Esophagus (tissue), 2 donors: Measurements from ENCODE around the gene UBD. TPM values are rescaled to one million over a fixed set of nuclear protein-coding genes. Genes with fewer than 3 reads are reported as not detected.

Experiments
- H3K27ac ChIP-seq, 2 donors: one replicate each; pipeline ENCODE4 v1.5.1; 2013; ENCODE audit warnings: low read depth in 2 of 2, mild to moderate bottlenecking in 2 of 2, inconsistent platforms in 1 of 2, low read length in 1 of 2, moderate library complexity in 1 of 2
- H3K27me3 ChIP-seq, 2 donors: one replicate each; pipeline ENCODE4 v1.6.1; 2013; ENCODE audit warnings: low read length in 2 of 2, control low read depth in 1 of 2, mild to moderate bottlenecking in 1 of 2; ENCODE audit not compliant: insufficient read depth in 2 of 2, control insufficient read depth in 1 of 2
- H3K36me3 ChIP-seq, 2 donors: one replicate each; pipeline ENCODE4 v1.6.1; 2013; ENCODE audit warnings: low read length in 1 of 2; ENCODE audit not compliant: control insufficient read depth in 2 of 2, insufficient read depth in 2 of 2
- H3K4me1 ChIP-seq, 2 donors: one replicate each; pipeline ENCODE4 v1.6.1; 2013; ENCODE audit warnings: low read length in 1 of 2; ENCODE audit not compliant: control insufficient read depth in 2 of 2, insufficient read depth in 2 of 2
- H3K4me3 ChIP-seq, 2 donors: one replicate each; pipeline ENCODE4 v1.5.1; 2013; ENCODE audit warnings: low read length in 2 of 2, mild to moderate bottlenecking in 2 of 2, low read depth in 1 of 2, moderate library complexity in 1 of 2
- H3K9me3 ChIP-seq, 2 donors: one replicate each; pipeline ENCODE4 v1.6.1; 2013; ENCODE audit warnings: mild to moderate bottlenecking in 2 of 2, low read depth in 1 of 2, low read length in 1 of 2, moderate library complexity in 1 of 2; ENCODE audit not compliant: control insufficient read depth in 2 of 2, insufficient read depth in 1 of 2
- WGBS, 2 donors: extraction: QIAGEN DNeasy Blood & Tissue Kit; methylation state at CpG; one replicate each; pipeline ENCODE4 v1.1.7; 2013; 5-methylcytosine and 5-hydroxymethylcytosine counted together
- polyA plus RNA-seq, 2 donors: library from polyadenylated mRNA; stranded (reverse); fragments of 200-250 nt; gene quantifications; one replicate each; pipeline ENCODE4 v1.2.3, GENCODE V29; 2013
- donor health status: healthy with polysubstance abuse.
- donor health status: Bipolar disorder and iron deficiency.

UBD gene
- polyA plus RNA-seq, 2 donors: 0.61 to 2.3 TPM

DNA sequence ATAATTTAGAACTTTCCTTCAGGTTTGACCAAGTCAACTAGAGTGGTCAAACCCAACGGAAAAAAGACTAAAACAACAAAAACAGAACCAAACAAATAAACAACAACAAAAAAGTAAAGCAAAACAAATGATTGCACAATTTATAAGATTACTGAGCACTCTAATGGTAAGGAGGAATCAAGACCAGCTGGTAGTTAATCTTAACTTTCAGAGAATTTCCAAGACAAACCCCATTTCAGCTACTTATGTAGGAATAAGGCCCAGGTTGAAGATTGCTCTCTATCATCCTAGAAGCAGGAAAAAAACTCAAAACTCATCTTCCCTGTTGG lies 34.3 kb downstream of the UBD start:
- Histone ChIP-seq H3K9me3 (no peaks in the 10 kb centered on the region), H3K4me3 (no peak overlapping the region), H3K27ac (no peak overlapping the region), H3K36me3 (no peaks in the 10 kb centered on the region), H3K4me1 (no peaks in the 10 kb centered on the region), H3K27me3 (no peaks in the 10 kb centered on the region)
- 0% methylated on average over 1 of the region's 1 CpG for WGBS, 2 donors

DNA sequence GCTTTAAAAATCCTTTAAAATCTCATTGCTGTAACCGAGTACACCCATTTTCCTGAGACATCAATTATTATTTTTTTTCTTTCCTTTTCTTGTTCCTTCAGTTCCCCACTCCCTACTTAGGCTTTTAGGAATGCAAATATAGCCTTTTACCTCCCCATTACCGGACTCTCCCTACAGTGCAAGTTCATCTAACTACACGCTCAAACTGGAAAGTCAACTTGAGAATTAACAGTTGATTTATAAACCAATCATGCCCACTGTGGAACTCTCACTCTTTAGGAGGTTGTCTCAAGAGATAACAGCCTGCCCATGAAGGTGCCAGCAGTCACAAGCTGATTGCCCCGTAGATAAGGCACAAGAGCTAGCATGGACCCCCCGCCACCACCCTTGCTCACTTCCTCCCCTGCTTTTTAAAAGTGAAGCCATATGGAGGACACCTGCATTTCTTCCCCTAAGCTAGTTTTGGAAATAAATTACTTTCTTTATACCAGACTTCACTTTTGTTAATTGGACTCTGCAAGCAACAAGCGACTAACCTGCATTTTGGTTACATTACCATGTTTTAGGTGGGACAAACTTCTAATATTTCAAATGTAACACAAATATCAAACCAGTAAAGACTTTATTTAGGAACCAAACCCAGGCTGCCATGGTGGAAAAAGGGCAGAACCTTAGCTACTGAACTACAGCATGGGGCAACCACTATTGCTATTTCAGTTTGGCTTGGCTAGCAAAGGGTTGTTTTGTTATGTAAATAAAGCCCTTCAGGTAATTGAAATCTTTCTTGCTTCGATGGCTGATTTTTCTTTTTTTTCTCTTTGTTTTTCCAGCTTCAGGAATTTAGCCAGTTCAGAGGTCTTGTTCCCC lies 34.9 kb downstream of the UBD start:
- H3K36me3 ChIP-seq: no peaks in the 10 kb centered on the region
- H3K27me3 ChIP-seq: no peaks in the 10 kb centered on the region
- H3K4me3 ChIP-seq: no peak overlapping the region
- 49 to 59% methylated on average over 7 of the region's 7 CpGs for WGBS, 2 donors
- no peak overlapping the region for H3K27ac ChIP-seq
- no peaks in the 10 kb centered on the region for H3K4me1 ChIP-seq
- H3K9me3 ChIP-seq: peaks cover under 1 to 2% of the 10 kb centered on the region in 2 donors

DNA sequence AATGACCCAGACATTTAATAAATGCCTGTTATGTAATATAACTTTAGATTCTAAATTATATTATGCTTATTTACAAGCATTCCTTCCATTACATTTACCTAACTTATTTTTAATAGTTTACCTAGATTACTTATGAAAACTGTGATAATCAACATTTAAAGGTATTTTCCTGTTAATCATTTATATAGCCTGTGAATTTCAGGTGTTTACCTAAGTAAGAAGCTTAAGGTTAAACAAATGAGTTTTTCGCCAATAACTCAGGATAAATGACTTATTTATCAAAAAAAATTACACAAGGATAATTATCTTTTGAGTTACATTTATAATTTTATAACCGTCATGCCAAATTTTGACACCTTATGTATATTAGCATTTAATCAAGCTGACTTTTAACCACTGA lies 35.5 kb downstream of the UBD start:
- no peaks in the 10 kb centered on the region for H3K36me3 ChIP-seq
- 51 to 60% methylated on average over 2 of the region's 2 CpGs for WGBS, 2 donors
- H3K4me1 ChIP-seq: no peaks in the 10 kb centered on the region
- peaks cover 3 to 4% of the 10 kb centered on the region in 2 donors for H3K9me3 ChIP-seq
- H3K27me3 ChIP-seq: no peaks in the 10 kb centered on the region
- H3K4me3 ChIP-seq: no peak overlapping the region
- no peak overlapping the region for H3K27ac ChIP-seq

DNA sequence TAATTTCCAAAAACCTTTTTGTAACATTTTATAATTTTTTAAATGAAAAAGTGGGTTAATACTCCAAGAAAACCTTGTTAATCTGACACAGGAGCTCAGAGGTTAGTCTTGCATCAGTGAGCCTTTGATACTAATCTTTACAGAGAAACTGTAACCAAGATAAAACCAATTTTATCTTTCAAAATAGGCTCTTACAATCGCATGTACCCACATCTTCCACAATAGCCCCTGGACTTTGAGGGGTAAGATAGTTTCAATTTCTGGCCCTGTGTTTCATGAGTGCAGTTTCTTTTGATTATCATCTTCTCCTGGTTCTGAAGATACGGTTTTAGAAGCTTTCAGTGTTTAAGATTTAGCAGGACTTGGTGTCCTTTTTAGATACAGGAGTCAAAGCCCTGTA lies 37.3 kb downstream of the UBD start:
- Histone ChIP-seq H3K27ac (no peak overlapping the region), H3K36me3 (no peaks in the 10 kb centered on the region), H3K9me3 (peaks cover 3 to 4% of the 10 kb centered on the region in 2 donors), H3K27me3 (no peaks in the 10 kb centered on the region), H3K4me1 (no peaks in the 10 kb centered on the region), H3K4me3 (no peak overlapping the region)
- 73 to 82% methylated on average over 2 of the region's 2 CpGs for WGBS, 2 donors

DNA sequence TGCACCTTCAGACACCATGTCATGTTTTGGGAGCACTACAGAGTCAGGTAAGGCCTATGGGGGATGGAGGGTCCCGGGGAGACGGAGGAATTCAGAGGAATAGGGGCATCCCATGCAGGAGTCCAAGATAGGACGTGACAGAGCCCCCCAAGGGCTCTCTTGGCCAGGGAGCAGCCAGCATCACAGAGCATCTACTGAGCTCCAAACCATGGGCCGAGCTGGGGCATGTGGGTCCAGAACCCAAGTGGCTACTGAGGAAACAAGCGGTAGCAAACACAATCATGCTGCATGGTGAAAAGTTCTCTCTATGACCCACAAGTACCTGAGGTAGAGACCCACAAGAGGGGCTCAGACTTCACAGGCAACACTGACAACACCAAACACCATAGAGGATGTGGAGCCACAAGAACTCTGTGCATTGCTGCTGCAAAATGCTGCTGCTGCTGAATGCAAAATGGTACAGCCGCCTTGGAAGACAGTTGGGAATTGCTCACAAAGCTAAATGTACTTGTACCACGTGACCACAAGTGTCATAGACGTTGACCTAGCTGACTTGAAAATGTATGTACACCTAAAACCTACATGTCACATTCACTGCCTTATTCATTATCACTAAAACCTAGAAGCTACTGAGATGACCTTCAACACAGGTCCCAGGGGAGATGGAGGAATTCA lies 38.4 kb downstream of the UBD start:
- Histone ChIP-seq H3K27me3 (no peaks in the 10 kb centered on the region), H3K4me1 (no peaks in the 10 kb centered on the region), H3K9me3 (peaks cover 3 to 4% of the 10 kb centered on the region in 2 donors), H3K27ac (no peak overlapping the region), H3K4me3 (no peak overlapping the region), H3K36me3 (no peaks in the 10 kb centered on the region)
- WGBS, 2 donors: 45 to 57% methylated on average over 8 of the region's 8 CpGs

DNA sequence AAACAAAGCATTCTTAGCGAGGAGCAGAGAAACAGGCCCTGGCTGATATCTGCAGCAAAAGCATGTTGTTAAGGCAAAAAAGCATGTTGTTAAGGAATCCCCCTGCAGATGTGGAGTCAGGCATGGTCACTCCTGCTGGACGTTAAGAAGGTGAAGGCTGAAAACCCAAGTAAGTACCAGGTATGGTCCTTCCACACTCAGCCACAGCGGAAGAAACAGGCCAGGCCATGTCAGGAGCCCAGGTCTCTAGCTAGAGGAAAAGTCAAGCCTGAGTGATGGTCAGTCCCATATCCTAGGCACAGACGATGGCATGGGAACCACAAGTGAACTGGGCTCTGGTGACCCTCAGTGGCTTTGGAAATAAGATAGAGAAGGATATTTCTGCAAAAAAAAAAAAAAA lies 39.3 kb downstream of the UBD start:
- no peaks in the 10 kb centered on the region for H3K4me1 ChIP-seq
- peaks cover 3 to 4% of the 10 kb centered on the region in 2 donors for H3K9me3 ChIP-seq
- no peaks in the 10 kb centered on the region for H3K36me3 ChIP-seq
- no peak overlapping the region for H3K4me3 ChIP-seq
- WGBS, 2 donors: 85 to 91% methylated on average over 4 of the region's 4 CpGs
- no peak overlapping the region for H3K27ac ChIP-seq
- no peaks in the 10 kb centered on the region for H3K27me3 ChIP-seq

DNA sequence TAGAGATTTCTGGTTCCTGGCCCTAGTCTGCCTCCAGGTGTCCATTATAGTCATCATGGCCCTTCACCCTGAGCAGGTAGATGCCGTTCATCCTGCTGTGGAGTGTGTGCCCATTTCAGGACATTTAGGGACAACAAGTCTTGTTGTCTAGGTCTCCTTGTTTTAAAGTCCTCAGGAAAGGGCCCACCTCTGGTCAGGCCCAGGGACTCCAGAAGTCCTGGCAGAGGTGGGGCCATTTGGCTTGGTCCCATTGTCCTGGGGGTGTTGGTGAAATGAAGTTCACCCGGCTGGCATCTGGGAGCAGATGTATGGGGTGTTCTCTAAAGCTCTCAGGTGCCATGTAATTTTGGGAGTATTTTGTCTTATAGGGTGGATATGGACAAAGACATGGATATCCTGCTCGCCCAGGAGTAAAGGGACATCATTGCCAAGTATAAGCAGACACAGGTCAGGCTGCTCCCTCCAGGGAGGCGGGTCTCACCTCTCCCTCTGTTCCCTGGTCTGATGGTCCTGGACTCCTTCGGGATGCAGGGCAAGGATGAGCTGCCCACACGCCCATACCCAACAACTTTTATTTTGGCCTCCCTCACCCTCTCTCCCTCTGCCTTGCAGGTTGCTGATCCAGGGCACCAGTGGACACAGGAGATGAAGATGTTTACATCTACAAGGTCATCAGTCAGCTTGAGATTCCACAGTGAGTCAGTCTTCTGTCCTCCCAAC lies 40.1 kb downstream of the UBD start:
- Histone ChIP-seq H3K36me3 (no peaks in the 10 kb centered on the region), H3K4me1 (no peaks in the 10 kb centered on the region), H3K27me3 (no peaks in the 10 kb centered on the region), H3K27ac (no peak overlapping the region), H3K4me3 (no peak overlapping the region), H3K9me3 (peaks cover 3 to 4% of the 10 kb centered on the region in 2 donors)
- 84 to 91% methylated on average over 6 of the region's 6 CpGs for WGBS, 2 donors

DNA sequence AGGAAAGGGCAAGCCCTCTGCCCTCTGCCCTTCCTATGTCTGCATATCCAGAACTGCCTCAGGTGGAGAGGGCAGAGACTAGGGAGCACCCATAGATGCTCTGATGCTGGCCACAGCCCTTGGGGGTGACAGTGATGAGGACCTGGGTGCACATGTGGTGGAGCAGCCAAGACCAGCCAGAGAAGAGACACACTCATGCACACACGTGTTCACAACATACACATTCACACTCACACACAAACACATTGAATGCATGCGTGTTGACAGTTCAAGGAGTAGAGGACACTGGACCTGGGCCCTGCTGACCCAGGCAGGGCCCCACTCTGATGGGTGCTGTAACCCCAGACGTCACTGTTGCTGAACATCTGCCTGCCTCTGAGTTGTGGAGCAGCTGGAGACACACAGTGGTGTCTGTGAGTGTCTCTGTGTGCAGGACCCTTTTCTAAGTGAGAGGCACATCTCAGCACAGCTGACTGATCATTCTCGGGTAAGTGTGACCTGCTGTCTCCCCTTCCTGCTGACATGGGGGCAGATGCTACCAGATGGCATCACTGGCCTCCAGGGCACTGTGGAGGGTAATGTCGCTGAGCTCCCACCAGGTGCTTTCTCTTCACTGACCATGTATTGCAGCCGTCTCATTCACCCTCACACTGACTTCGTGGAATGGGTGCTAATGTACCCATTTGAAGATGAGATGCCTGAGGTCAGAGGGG lies 41.6 kb downstream of the UBD start:
- 80 to 89% methylated on average over 7 of the region's 7 CpGs for WGBS, 2 donors
- H3K9me3 ChIP-seq: peaks cover 3 to 4% of the 10 kb centered on the region in 2 donors
- no peaks in the 10 kb centered on the region for H3K36me3 ChIP-seq
- peaks cover 0 to 3% of the 10 kb centered on the region in 2 donors for H3K27me3 ChIP-seq
- H3K27ac ChIP-seq: no peak overlapping the region
- H3K4me1 ChIP-seq: no peaks in the 10 kb centered on the region
- H3K4me3 ChIP-seq: no peak overlapping the region

DNA sequence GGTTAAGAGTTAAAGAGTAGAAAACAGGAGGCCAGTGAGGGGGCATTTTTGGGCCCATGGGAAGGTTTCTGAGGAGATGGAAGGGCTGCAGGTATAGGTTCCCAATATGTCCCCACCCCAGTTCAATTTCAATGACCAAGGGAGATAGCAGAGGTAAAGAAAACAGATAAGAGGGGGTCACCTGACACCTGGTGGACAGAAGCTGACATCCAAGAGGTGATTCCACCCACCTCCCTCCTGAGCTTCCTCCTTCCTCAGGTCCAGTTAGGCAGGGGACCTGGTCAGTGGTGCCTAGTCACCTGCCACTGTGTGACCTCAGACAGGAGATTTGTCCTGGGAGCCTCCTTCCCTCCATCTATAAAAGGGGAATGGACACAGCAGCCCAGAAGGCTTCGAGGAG lies 42.3 kb downstream of the UBD start:
- Histone ChIP-seq H3K4me3 (no peak overlapping the region), H3K27me3 (peaks cover 0 to 3% of the 10 kb centered on the region in 2 donors), H3K36me3 (no peaks in the 10 kb centered on the region), H3K4me1 (no peaks in the 10 kb centered on the region), H3K27ac (no peak overlapping the region), H3K9me3 (peaks cover 3 to 4% of the 10 kb centered on the region in 2 donors)
- 69 to 75% methylated on average over 1 of the region's 1 CpG for WGBS, 2 donors
